ENCODE data around the gene DNAH3.

GRCh38 chr16:21169249-21169981 is 18.8 kb upstream of the DNAH3 start:
- TF ChIP-seq POLR2A (IDR thresholded peaks at IDR 0.05) (no peak), CTCF (IDR thresholded peaks at IDR 0.05) (no peak)
